Mucosa of rectum (tissue), 2 donors: ENCODE measurements around the gene SNX21.
"Not testable (repeated sequence)": the region's sequence is repeated elsewhere in the genome, so short reads cannot be mapped to it uniquely, and the experiment has no call there.

Experiments
- H3K27ac ChIP-seq, 2 donors: one replicate each; pipeline ENCODE4 v1.7.0; 2013; ENCODE audit warnings: inconsistent platforms in 2 of 2, low read depth in 2 of 2, low read length in 2 of 2
- H3K27me3 ChIP-seq, 2 donors: one replicate each; pipeline ENCODE4 v1.7.0; 2013; ENCODE audit warnings: low read length in 2 of 2; ENCODE audit not compliant: control insufficient read depth in 2 of 2, insufficient read depth in 2 of 2
- H3K36me3 ChIP-seq, 2 donors: one replicate each; pipeline ENCODE4 v1.7.0; 2013; ENCODE audit warnings: low read length in 2 of 2; ENCODE audit not compliant: control insufficient read depth in 2 of 2, insufficient read depth in 2 of 2
- H3K4me1 ChIP-seq, 2 donors: one replicate each; pipeline ENCODE4 v1.7.0; 2013; ENCODE audit warnings: low read length in 2 of 2, mild to moderate bottlenecking in 1 of 2; ENCODE audit not compliant: control insufficient read depth in 2 of 2, insufficient read depth in 2 of 2
- H3K4me3 ChIP-seq, 2 donors: one replicate each; pipeline ENCODE4 v1.7.0; 2013; ENCODE audit warnings: low read length in 2 of 2
- H3K9ac ChIP-seq, 2 donors: one replicate each; pipeline ENCODE4 v1.7.0; 2013; ENCODE audit warnings: low read length in 2 of 2, low read depth in 1 of 2, mild to moderate bottlenecking in 1 of 2
- H3K9me3 ChIP-seq, 2 donors: one replicate each; pipeline ENCODE4 v1.7.0; 2013; ENCODE audit warnings: low read length in 2 of 2; ENCODE audit not compliant: control insufficient read depth in 2 of 2
- donor health status: healthy.
- donor health status: Normal muscosa, but diverticular disease.

SNX21 gene

DNA sequence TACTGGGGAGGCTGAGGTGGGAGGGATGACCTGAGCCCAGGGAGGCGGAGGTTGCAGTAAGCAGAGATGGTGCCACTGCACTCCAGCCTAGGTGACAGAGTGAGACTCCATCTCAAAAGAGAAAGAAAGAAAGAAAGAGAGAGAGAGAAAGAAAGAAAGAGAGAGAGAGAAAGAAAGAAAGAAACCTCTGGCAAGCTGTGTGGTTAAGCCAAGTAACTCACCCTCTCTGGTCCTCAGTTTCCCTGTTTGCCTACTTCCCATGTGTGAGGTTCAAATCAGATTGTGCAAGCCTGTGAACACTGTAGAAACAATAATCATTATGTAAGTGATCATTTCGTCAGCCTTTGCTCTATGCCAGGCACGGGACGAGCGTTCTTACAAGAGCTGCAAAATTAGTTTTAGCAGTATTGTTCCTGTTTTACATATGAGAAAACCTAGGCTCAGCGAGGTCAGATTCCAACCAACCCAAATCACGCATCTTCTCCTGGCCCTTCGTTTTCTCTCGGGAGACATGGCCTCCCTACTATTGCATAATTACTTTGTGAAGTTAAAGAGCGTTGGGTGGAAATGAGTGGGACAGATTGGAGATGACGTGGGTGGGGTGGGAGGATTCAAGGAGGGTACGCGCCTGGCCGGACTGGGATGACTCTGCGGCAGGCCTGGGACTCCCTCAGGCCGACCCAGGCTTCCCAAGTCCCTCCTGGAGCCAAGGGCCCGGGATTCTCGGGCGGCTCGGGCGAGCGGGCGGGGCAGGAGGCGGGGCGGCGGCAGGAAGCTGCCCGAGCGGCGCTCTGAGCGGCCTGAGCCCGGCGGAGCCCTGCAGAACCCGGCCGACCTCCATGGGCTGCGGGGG lies at the start of gene SNX21:
SNX21 (plus strand) TSS at position 770 of the 853 bp plus-strand sequence. CDS start 121 bp downstream, outside the sequence.
- H3K4me1 ChIP-seq, result peaks cover 15 to 22% of the 10 kb centered on the region in 2 donors
- peaks cover 3 to 4% of the 10 kb centered on the region in 2 donors for H3K36me3 ChIP-seq
- H3K27me3 ChIP-seq, result no peaks in the 10 kb centered on the region
- peak within 1 kb of the TSS; percentile 52 to 82 for H3K9ac ChIP-seq
- H3K4me3 ChIP-seq, result peak within 1 kb of the TSS; percentile 68 to 77
- H3K27ac ChIP-seq, result peak within 1 kb of the TSS; percentile 64 to 87
- no peaks in the 10 kb centered on the region for H3K9me3 ChIP-seq

DNA sequence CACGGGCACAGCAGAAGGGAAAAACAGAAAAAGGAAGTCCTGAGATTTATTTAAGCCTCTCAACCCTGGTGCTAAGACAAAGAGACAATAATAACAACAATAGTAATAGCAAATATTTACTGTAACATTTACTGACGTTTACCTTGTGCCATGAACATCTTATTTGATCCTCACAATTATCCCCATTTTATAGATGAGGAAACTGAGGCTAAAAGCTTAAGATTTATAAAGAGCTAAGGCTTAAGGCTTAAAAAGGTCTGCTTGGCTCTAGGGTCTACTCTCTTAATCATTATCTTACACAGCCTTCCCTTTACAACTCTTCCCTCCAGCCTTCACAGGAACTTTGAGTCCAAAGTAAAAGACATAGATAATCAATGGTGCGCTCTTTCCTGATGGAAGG lies 45.2 kb upstream of the SNX21 start:
- no peak overlapping the region for H3K27ac ChIP-seq
- H3K4me3 ChIP-seq, result no peak overlapping the region
- H3K36me3 ChIP-seq, result no peaks in the 10 kb centered on the region
- H3K27me3 ChIP-seq, result no peaks in the 10 kb centered on the region
- no peaks in the 10 kb centered on the region for H3K9me3 ChIP-seq
- H3K9ac ChIP-seq, result no peak overlapping the region
- peaks cover 10 to 20% of the 10 kb centered on the region in 2 donors for H3K4me1 ChIP-seq

DNA sequence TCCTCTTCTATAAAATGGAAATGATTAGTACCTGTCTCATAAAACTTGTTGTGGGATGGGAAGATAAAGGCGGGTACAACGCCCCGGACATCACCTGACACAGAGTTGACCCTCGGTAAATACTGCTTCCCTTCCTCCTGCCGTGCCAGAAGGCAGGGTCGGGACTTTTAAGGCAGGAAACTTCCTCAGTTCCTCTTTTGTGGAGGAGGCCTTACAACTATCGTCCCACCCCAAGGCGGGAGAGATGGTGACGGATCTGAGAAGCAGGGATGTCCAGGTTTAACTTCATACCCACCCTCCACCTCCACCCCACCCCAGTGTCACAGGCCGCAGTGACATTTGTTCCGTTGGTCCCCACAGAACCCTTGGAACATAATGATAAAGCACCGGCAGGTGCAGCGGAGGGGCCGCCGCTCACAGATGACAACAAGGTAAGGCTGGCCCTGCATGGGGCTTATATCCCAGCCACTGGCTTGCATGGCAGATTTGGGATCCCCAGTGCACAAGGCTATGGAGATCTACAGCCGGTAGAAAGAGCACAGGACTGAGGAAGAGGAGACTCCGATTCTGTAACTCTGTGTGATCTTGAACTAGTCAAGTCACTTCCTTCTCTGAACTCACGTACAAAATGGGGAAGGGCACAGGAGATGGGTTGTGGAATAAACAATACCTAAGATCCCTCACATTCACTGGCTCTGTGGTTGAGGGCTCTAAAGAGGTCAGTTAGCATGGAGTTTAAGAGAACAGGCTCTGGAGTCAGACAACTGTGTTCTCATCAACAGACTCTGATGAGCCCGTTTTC lies 41.1 kb upstream of the SNX21 start:
- no peaks in the 10 kb centered on the region for H3K27me3 ChIP-seq
- H3K4me1 ChIP-seq, result peaks cover 10% of the 10 kb centered on the region in 2 donors
- H3K4me3 ChIP-seq, result peak overlapping the region; percentile 88 to 90
- peak overlapping the region; percentile 90 to 91 for H3K27ac ChIP-seq
- H3K9ac ChIP-seq, result peak overlapping the region; percentile 93 to 98
- peaks cover 23 to 29% of the 10 kb centered on the region in 2 donors for H3K36me3 ChIP-seq
- no peaks in the 10 kb centered on the region for H3K9me3 ChIP-seq

GRCh38 chr20:45796337-45797065 lies 37.1 kb upstream of the SNX21 start:
- Histone ChIP-seq H3K9me3 (no peaks in the 10 kb centered on the region), H3K36me3 (peaks cover 31 to 34% of the 10 kb centered on the region in 2 donors), H3K4me3 (no peak overlapping the region), H3K9ac (no peak overlapping the region), H3K27ac (no peak overlapping the region), H3K4me1 (peaks cover 10 to 11% of the 10 kb centered on the region in 2 donors), H3K27me3 (no peaks in the 10 kb centered on the region)

- H3K9me3 ChIP-seq, H3K4me3 ChIP-seq, H3K27ac ChIP-seq, H3K27me3 ChIP-seq, H3K9ac ChIP-seq, H3K4me1 ChIP-seq: not testable (repeated sequence)
- H3K36me3 ChIP-seq, result peaks cover 41% of the 10 kb centered on the region in 2 donors
Observed at GRCh38 chr20:45797510-45797909, 36.1 kb upstream of the SNX21 start.

GRCh38 chr20:45797955-45798354 lies 35.6 kb upstream of the SNX21 start:
- not testable (repeated sequence) for H3K27me3 ChIP-seq, H3K9ac ChIP-seq, H3K27ac ChIP-seq, H3K4me3 ChIP-seq, H3K9me3 ChIP-seq, H3K4me1 ChIP-seq
- peaks cover 45 to 46% of the 10 kb centered on the region in 2 donors for H3K36me3 ChIP-seq

GRCh38 chr20:45798935-45799642 lies 34.5 kb upstream of the SNX21 start:
- H3K4me3 ChIP-seq, result no peak overlapping the region
- peaks cover 52% of the 10 kb centered on the region in 2 donors for H3K36me3 ChIP-seq
- H3K27ac ChIP-seq, result no peak overlapping the region
- peaks cover 0 to 3% of the 10 kb centered on the region in 2 donors for H3K4me1 ChIP-seq
- H3K9ac ChIP-seq, result no peak overlapping the region
- H3K27me3 ChIP-seq, result no peaks in the 10 kb centered on the region
- no peaks in the 10 kb centered on the region for H3K9me3 ChIP-seq

DNA sequence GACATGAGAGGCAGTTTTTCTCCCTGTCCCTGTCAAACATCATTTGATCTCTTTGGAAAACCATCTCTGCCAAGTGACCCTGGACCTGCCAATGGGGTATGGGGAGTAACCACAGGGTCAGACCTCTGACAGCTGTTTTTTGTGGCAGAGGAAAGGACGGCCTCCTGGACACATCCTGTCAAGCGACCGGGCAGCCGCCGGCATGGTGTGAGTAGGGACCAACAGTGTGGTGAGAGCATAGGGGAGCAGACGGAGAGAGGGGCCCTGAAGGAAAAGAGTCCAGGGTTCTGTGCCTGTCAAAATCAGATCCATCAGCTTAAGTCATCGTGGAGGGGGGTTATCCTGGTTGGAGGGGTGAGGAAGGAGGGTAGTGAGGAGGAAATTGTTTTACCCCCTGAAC lies 31.7 kb upstream of the SNX21 start:
- Histone ChIP-seq H3K9me3 (no peaks in the 10 kb centered on the region), H3K36me3 (peaks cover 50 to 59% of the 10 kb centered on the region in 2 donors), H3K4me1 (peaks cover 0 to 3% of the 10 kb centered on the region in 2 donors), H3K4me3 (no peak overlapping the region), H3K27me3 (no peaks in the 10 kb centered on the region), H3K27ac (no peak overlapping the region), H3K9ac (no peak overlapping the region)

DNA sequence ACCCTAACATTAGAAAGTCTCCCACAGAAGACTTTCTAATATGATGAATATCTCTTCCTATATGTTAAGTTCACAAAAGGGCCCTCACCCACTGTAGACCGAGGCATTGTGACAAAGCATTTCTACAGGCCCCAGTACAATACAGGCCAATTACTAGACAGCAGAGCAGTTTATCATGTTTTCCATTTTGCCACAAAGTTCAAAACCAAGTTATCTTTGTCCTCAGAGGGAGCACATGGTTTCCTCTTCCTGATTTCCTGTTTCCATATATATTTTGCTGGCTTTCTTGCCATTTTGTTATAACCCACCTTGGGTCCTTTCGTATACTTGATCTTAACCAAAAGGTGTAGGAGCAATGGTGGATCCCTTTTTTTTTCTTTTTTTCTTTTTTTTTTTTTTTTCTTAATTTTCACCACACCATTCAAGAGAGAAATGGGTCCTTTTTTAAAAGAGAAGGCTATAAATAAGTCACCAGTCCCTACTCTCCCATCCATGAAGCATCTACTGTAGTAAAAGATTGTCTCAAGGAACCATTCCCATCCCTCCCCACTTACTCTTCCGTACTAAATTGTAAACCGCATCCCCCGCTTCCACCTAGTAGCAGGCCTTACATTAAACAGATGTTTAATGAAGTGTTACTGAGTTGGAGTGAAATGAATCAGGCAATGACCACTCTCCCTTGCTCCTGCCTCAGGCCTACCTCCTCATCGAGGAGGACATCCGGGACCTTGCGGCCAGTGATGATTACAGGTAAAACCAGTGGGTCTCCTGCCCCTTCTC lies 23.2 kb upstream of the SNX21 start:
- H3K27ac ChIP-seq, result no peak overlapping the region
- H3K27me3 ChIP-seq, result no peaks in the 10 kb centered on the region
- peaks cover 10 to 19% of the 10 kb centered on the region in 2 donors for H3K4me1 ChIP-seq
- H3K4me3 ChIP-seq, result no peak overlapping the region
- peaks cover 32 to 41% of the 10 kb centered on the region in 2 donors for H3K36me3 ChIP-seq
- H3K9me3 ChIP-seq, result no peaks in the 10 kb centered on the region
- H3K9ac ChIP-seq, result no peak overlapping the region
